ENCODE measurements around the gene SEPTIN12.
A peak's percentile ranks its signal among the peaks of the same experiment; 100 is the strongest.

The SEPTIN12 gene

GRCh38 chr16:4768549-4769305, 19.4 kb downstream of the SEPTIN12 start:
- peak; percentile 96 for DNase-seq (ENCODE audit: low read depth, low spot score)
- H3K4me3 ChIP-seq (ENCODE audit: low read depth, low read length): peak overlapping the region; percentile 64
- in situ Hi-C loops (cut with HindIII; ENCODE audit: low sequenced_read_pairs): no loop called here
- TF ChIP-seq CTCF (IDR thresholded peaks at IDR 0.05; ENCODE audit: low read depth, low read length): no peak

- in situ Hi-C loops (cut with HindIII; ENCODE audit: low sequenced_read_pairs): no loop called here
- no peak for DNase-seq (ENCODE audit: low read depth, low spot score)
- no peak for TF ChIP-seq CTCF (IDR thresholded peaks at IDR 0.05; ENCODE audit: low read depth, low read length)
- peak overlapping the region; percentile 64 for H3K4me3 ChIP-seq (ENCODE audit: low read depth, low read length)
Measured at GRCh38 chr16:4767872-4768548, 20.1 kb downstream of the SEPTIN12 start.

DNA sequence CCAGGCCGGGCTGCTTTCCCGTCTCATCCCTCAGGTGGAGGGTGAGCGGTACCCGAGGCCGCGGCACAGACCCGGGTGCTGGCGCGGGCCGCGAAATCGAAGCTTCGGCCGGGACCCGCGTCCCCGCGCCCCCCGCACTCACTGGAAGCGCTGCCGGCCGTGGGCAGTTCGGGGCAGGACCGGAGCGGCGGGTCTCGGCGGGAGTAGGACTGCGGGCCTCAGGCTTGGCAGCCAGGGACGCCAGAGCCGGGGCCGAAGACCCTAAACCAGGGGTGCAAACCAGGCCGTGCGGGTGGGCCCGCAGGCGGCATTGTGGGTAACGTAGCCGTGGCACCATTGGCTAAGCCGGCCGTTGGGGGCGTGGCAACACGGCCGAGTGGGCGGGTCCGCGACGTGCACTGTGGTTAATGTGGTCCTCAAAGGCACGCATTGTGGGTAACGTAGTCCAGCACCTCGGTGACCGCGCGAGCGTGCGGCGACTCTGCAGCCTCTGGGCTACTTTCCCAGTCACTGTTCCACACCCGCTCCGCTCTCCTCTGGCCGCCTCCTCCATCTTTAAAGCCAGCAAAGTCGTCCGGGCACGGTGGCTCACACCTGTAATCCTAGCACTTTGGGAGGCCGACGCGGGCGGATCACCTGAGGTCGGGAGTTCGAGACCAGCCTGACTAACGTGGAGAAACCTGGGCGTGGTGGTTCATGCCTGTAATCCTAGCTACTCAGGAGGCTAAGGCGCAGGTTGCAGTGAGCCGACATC, 21.1 kb downstream of the SEPTIN12 start, which contains the start of gene ZNF500:
TSS of gene ZNF500 (minus strand) at position 288 of the 754 bp plus-strand sequence. CDS start 1,184 bp downstream, outside the sequence.
- in situ Hi-C loops (cut with HindIII; ENCODE audit: low sequenced_read_pairs): no loop called here
- peak within 1 kb of the TSS; percentile 80 for H3K4me3 ChIP-seq (ENCODE audit: low read depth, low read length)
- peak; percentile 95 for DNase-seq (ENCODE audit: low read depth, low spot score)
- no peak for TF ChIP-seq CTCF (IDR thresholded peaks at IDR 0.05; ENCODE audit: low read depth, low read length)

DNA sequence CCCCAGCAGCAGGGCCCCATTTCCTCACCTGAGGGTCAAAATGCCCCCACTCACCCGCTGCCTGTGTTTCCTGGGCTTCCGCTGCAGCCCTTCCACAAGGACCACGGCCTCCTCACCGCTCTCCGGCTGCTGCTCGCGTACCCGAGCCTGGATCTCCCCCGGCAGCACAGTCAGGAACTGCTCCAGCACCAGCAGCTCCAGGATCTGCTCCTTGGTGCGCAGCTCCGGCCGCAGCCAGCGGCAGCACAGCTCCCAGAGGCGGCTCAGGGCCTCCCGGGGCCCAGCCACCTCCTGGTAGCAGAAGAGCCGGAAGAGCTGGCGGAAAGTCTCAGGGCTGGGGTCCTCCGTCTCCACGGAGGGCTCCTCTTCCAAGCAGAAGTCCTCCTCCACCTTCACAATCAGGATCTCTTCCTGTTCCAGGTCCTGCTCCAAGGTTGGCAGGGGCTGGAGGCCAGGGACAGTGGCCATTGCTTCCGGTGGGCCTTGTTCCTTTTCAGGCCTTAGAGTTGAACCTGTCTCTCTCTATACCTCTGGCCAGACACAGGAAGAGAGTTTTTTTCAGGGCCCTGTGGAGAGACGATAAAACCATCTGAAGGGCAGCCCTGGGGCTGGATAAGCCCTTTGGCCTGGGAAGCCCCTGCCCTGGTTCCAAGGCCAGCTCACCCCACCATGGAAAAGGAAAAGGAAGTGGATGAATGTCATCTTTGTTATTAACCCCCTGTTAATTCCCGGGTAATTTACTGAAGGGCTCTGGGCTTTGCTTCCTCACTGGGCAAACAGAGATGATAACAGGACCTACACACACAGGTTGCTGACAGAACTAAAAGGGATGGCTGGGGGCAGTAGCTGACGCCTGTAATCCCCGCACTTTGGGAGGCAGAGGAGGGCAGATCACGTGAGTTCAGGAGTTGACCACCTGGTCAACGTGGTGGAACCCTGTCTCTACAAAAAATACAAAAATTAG, 22.4 kb downstream of the SEPTIN12 start:
- in situ Hi-C loops (cut with HindIII; ENCODE audit: low sequenced_read_pairs): no loop called here

DNA sequence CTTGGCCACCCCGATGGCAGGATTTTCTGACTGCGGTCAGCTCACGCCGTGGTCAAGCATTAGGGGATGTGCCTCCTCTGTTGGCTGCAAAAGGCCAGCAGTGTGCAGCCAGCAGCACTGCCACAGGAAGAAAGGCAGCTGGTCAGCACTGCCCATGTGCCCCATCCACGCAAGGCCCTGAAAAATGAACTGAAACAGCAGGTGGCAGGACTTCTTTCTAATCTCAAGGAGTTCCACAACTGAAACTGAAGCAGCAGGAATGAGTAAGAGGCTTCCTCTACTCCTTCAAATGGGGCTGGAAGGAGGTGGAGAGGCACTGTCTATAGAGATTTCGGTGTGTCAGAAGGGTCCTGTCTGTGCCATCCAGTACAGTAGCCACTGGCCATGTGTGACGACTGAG, 24.4 kb downstream of the SEPTIN12 start:
- in situ Hi-C loops (cut with HindIII; ENCODE audit: low sequenced_read_pairs): no loop called here
- H3K4me3 ChIP-seq (ENCODE audit: low read depth, low read length): no peak overlapping the region

More for the DNA sequence above, 22.4 kb downstream of the SEPTIN12 start:
- no peak for DNase-seq (ENCODE audit: low read depth, low spot score)
- peak overlapping the region; percentile 80 for H3K4me3 ChIP-seq (ENCODE audit: low read depth, low read length)
- TF ChIP-seq CTCF (IDR thresholded peaks at IDR 0.05; ENCODE audit: low read depth, low read length): no peak

More for the DNA sequence above, 24.4 kb downstream of the SEPTIN12 start:
- no peak for TF ChIP-seq CTCF (IDR thresholded peaks at IDR 0.05; ENCODE audit: low read depth, low read length)
- no peak for DNase-seq (ENCODE audit: low read depth, low spot score)

Measured in astrocyte of the spinal cord (primary cell).